ENCODE results near the gene DRGX.

The DRGX gene

DNA sequence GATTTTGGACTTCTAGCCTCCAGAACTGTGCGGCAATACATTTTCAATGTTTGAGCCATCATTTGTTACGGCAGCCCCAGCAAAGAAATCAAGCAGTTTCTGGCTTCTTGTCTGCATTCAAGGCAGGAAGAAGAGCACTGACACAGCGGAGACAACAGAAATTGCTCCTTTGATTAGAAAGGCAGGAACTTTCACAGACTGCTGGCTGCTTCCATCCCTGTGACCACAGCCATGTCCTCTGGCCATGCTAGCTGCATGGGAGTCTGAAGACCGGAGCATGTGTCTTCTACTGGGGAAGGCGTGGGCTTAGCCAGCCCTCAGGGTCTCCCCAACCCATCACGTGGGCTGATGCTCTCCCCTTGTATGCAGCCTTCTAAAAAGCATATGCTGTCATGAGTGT, 77.9 kb downstream of the DRGX start:
- DNase-seq (ENCODE audit: low read depth): no peak

DNA sequence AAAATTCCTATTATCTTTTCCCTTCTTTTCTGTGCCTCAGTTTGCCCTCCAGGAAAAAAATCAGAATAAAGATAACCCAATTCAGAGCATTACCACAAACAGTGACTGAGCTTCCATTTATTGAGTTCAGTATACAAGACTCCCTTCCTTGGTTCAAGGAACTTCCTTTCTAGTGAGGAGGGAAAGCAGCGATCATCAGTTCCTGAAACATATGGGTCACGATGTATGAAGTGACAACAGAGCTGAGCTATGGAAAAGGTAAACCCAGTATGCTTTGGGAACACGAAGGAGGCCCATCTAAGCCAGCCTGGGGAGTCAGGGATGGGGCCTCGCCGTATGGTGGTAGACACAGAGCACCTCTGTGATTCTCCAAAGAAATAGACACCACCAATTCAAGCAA, 81.1 kb downstream of the DRGX start:
- DNase-seq (ENCODE audit: low read depth): no peak
